DOHH2 (cell line): ENCODE data around the gene USP34.

Source experiments
- H3F3A ChIP-seq: fragments of 200-600 bp; sonication (generic), shearing (Covaris generic); 2 replicates; pipeline ENCODE4 v1.6.0; 2016; ENCODE audit warnings: antibody characterized with exemption, mild to moderate bottlenecking; ENCODE audit not compliant: control insufficient read depth, insufficient read depth
- H3K27ac ChIP-seq: fragments of 200-600 bp; sonication (generic); 2 replicates; pipeline ENCODE4 v1.5.1; 2014; ENCODE audit warnings: low read depth, mild to moderate bottlenecking, low read length, moderate library complexity
- H3K27me3 ChIP-seq: fragments of 200-600 bp; sonication (generic); 2 replicates; pipeline ENCODE4 v1.6.1; 2014; ENCODE audit warnings: mild to moderate bottlenecking, low read length, mixed read lengths; ENCODE audit not compliant: control insufficient read depth
- H3K36me3 ChIP-seq: fragments of 200-600 bp; sonication (generic); 2 replicates; pipeline ENCODE4 v1.6.1; 2014; ENCODE audit warnings: mild to moderate bottlenecking, low read length, moderate library complexity, mixed read lengths; ENCODE audit not compliant: control insufficient read depth
- H3K4me1 ChIP-seq: fragments of 200-600 bp; sonication (generic); 2 replicates; pipeline ENCODE4 v1.6.1; 2014; ENCODE audit warnings: mild to moderate bottlenecking, low read length, mixed read lengths; ENCODE audit not compliant: control insufficient read depth
- H3K4me2 ChIP-seq: fragments of 200-600 bp; sonication (generic); 2 replicates; pipeline ENCODE4 v1.6.0; 2014; ENCODE audit warnings: mild to moderate bottlenecking, low read length, moderate library complexity
- H3K4me3 ChIP-seq: fragments of 200-600 bp; sonication (generic); 2 replicates; pipeline ENCODE4 v1.5.1; 2014; ENCODE audit warnings: mild to moderate bottlenecking, low read length, mixed read lengths
- H3K79me2 ChIP-seq: fragments of 200-600 bp; sonication (generic); 2 replicates; pipeline ENCODE4 v1.6.1; 2014; ENCODE audit warnings: mild to moderate bottlenecking, low read length, mixed read lengths; ENCODE audit not compliant: control insufficient read depth
- H3K9me2 ChIP-seq: fragments of 200-600 bp; sonication (generic); replicated peaks from 2 replicates; pipeline ENCODE4 v1.6.1; 2014; ENCODE audit warnings: mild to moderate bottlenecking, low read length, mixed read lengths; ENCODE audit not compliant: control insufficient read depth
- H3K9me3 ChIP-seq: fragments of 200-600 bp; sonication (generic); 2 replicates; pipeline ENCODE4 v1.6.1; 2014; ENCODE audit warnings: antibody characterized with exemption, low read length, mixed read lengths; ENCODE audit not compliant: control insufficient read depth, insufficient read depth
- H4K20me1 ChIP-seq: fragments of 200-600 bp; sonication (generic); 2 replicates; pipeline ENCODE4 v1.6.0; 2014; ENCODE audit warnings: low read depth, mild to moderate bottlenecking, antibody characterized with exemption, low read length, moderate library complexity; ENCODE audit not compliant: control insufficient read depth, insufficient read depth
- EZH2phosphoT487 ChIP-seq: fragments of 200-600 bp; sonication (generic); IDR thresholded peaks from 2 replicates; pipeline ENCODE4 v1.6.1; 2017; ENCODE audit warnings: borderline replicate concordance, mild to moderate bottlenecking, antibody characterized with exemption, low read length, moderate library complexity, mixed read lengths
- TF ChIP-seq, protein P1 (sequence below): fragments of 200-600 bp; sonication (generic); IDR thresholded peaks from one replicate; pipeline ENCODE4 v1.5.1; 2014; ENCODE audit warnings: antibody characterized with exemption, mild to moderate bottlenecking, low read depth, low read length; ENCODE audit not compliant: poor library complexity, severe bottlenecking

The USP34 gene

GRCh38 chr2:61193670-61194561 is 277.0 kb downstream of the USP34 start:
- Histone ChIP-seq H4K20me1 (no peaks in the 10 kb centered on the region), H3F3A (peaks cover 17% of the 10 kb centered on the region), H3K4me1 (no peaks in the 10 kb centered on the region), H3K9me3 (no peaks in the 10 kb centered on the region), H3K79me2 (no peaks in the 10 kb centered on the region), H3K36me3 (peaks cover 44% of the 10 kb centered on the region), H3K4me3 (no peak overlapping the region), H3K9me2 (no peaks in the 10 kb centered on the region), H3K27me3 (no peaks in the 10 kb centered on the region), H3K4me2 (no peak overlapping the region), H3K27ac (no peak overlapping the region)
- TF ChIP-seq, protein P1, sequence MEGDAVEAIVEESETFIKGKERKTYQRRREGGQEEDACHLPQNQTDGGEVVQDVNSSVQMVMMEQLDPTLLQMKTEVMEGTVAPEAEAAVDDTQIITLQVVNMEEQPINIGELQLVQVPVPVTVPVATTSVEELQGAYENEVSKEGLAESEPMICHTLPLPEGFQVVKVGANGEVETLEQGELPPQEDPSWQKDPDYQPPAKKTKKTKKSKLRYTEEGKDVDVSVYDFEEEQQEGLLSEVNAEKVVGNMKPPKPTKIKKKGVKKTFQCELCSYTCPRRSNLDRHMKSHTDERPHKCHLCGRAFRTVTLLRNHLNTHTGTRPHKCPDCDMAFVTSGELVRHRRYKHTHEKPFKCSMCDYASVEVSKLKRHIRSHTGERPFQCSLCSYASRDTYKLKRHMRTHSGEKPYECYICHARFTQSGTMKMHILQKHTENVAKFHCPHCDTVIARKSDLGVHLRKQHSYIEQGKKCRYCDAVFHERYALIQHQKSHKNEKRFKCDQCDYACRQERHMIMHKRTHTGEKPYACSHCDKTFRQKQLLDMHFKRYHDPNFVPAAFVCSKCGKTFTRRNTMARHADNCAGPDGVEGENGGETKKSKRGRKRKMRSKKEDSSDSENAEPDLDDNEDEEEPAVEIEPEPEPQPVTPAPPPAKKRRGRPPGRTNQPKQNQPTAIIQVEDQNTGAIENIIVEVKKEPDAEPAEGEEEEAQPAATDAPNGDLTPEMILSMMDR: no peak
- TF ChIP-seq EZH2phosphoT487: no peak

- Histone ChIP-seq H3K4me3 (no peak overlapping the region), H3K9me3 (no peaks in the 10 kb centered on the region), H3K36me3 (peaks cover 95% of the 10 kb centered on the region), H3K4me1 (no peaks in the 10 kb centered on the region), H3K27me3 (no peaks in the 10 kb centered on the region), H3K79me2 (peaks cover 8% of the 10 kb centered on the region), H3K27ac (no peak overlapping the region), H3F3A (peaks cover 24% of the 10 kb centered on the region), H3K4me2 (no peak overlapping the region), H4K20me1 (no peaks in the 10 kb centered on the region), H3K9me2 (no peaks in the 10 kb centered on the region)
- TF ChIP-seq, protein P1: no peak
- no peak for TF ChIP-seq EZH2phosphoT487
Measured at GRCh38 chr2:61187085-61187484, 283.8 kb downstream of the USP34 start.

DNA sequence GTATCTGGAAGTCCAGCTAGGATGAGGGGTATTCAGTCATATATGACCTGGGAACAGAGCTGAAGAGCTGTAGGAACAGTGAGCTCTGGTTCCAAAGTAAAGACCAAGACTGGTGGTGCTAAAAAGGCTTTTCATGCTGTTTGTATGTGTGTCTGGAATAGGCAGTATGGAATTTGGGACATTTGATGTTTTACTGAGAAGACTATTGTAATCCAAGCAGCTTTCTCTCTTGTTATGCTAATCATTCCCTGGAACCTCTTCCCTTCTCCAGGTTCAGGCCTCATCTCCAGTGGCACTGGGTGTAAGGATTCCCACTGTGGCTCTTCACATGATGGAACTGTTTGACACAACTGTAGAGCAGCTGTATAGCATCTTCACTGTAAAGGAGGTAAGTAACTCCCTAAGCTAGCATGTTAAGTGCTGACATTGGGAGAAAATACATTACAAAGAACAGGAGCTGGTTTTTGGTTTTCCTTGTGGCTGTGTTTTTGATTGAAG is 285.6 kb downstream of the USP34 start:
- Histone ChIP-seq H4K20me1 (no peaks in the 10 kb centered on the region), H3K27ac (no peak overlapping the region), H3K4me1 (peaks cover 15% of the 10 kb centered on the region), H3K9me3 (no peaks in the 10 kb centered on the region), H3K36me3 (peaks cover 98% of the 10 kb centered on the region), H3K79me2 (peaks cover 26% of the 10 kb centered on the region), H3K9me2 (no peaks in the 10 kb centered on the region), H3F3A (peaks cover 17% of the 10 kb centered on the region; the same call in 1 of the 2 replicates), H3K4me3 (no peak overlapping the region), H3K27me3 (no peaks in the 10 kb centered on the region), H3K4me2 (no peak overlapping the region)
- no peak for TF ChIP-seq EZH2phosphoT487
- TF ChIP-seq, protein P1: no peak
